ENCODE results near the gene IL6R. TPM values are rescaled to one million over a fixed set of nuclear protein-coding genes. Genes with fewer than 3 reads are reported as not detected.
A peak's percentile ranks its signal among the peaks of the same experiment; 100 is the strongest.

Gene IL6R
- total and polyA plus RNA-seq, 4 donors = 18.8 to 67.6 (median 35.3) TPM

DNA sequence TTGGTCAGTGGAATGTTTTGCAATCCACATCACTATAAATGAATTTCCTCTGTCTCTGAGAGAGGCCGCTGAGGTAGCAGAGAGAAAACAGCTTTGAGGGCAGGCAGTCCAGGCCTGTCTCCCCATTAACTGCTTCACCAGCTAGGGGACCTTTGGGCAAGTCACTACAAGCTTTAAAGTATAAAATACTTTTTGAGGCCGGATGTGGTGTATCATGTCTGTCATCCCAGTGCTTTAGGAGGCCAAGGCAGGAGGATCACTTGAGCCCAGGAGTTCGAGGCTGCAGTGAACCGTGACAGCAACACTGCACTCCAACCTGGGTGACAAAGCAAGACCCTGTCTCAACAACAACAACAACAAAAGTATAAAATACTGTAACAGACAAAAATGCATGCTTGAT, 6.4 kb downstream of the IL6R start:
- no peak for DNase-seq (ENCODE audit: low spot score)
- H3K4me1 ChIP-seq (ENCODE audit: control insufficient read depth in 4 of 4, insufficient read depth in 4 of 4, low read length in 3 of 4) = peaks cover 13 to 81% (median 56%) of the 10 kb centered on the region in 4 donors
- 81% methylated on average over 4 of the region's 4 CpGs for WGBS

GRCh38 chr1:154413177-154413783, 8.1 kb downstream of the IL6R start:
- WGBS = 59% methylated on average over 7 of the region's 7 CpGs
- Histone ChIP-seq H3K9ac (ENCODE audit: low read depth in 1 of 2, low read length in 2 of 2) (no peak overlapping the region), H3K9me3 (ENCODE audit: control insufficient read depth in 4 of 4, low read length in 3 of 4) (no peaks in the 10 kb centered on the region), H3K36me3 (ENCODE audit: control insufficient read depth in 4 of 4, insufficient read depth in 3 of 4, low read depth in 1 of 4, low read length in 3 of 4) (no peaks in the 10 kb centered on the region), H3K27me3 (ENCODE audit: control insufficient read depth in 4 of 4, insufficient read depth in 4 of 4, low read length in 3 of 4) (no peaks in the 10 kb centered on the region), H3K4me3 (ENCODE audit: low read depth in 1 of 3, low read length in 3 of 3) (no peak overlapping the region), H3K27ac (ENCODE audit: low read depth in 1 of 2, low read length in 2 of 2) (peak overlapping the region; percentile 70 to 77), H3K4me1 (ENCODE audit: control insufficient read depth in 4 of 4, insufficient read depth in 4 of 4, low read length in 3 of 4) (peaks cover 14 to 82% (median 61%) of the 10 kb centered on the region in 4 donors)
- no peak for DNase-seq (ENCODE audit: low spot score)
- no peak for TF ChIP-seq NR2F2 (IDR thresholded peaks at IDR 0.05)
- TF ChIP-seq HNF4G (IDR thresholded peaks at IDR 0.05) = no peak
- TF ChIP-seq, protein P1, sequence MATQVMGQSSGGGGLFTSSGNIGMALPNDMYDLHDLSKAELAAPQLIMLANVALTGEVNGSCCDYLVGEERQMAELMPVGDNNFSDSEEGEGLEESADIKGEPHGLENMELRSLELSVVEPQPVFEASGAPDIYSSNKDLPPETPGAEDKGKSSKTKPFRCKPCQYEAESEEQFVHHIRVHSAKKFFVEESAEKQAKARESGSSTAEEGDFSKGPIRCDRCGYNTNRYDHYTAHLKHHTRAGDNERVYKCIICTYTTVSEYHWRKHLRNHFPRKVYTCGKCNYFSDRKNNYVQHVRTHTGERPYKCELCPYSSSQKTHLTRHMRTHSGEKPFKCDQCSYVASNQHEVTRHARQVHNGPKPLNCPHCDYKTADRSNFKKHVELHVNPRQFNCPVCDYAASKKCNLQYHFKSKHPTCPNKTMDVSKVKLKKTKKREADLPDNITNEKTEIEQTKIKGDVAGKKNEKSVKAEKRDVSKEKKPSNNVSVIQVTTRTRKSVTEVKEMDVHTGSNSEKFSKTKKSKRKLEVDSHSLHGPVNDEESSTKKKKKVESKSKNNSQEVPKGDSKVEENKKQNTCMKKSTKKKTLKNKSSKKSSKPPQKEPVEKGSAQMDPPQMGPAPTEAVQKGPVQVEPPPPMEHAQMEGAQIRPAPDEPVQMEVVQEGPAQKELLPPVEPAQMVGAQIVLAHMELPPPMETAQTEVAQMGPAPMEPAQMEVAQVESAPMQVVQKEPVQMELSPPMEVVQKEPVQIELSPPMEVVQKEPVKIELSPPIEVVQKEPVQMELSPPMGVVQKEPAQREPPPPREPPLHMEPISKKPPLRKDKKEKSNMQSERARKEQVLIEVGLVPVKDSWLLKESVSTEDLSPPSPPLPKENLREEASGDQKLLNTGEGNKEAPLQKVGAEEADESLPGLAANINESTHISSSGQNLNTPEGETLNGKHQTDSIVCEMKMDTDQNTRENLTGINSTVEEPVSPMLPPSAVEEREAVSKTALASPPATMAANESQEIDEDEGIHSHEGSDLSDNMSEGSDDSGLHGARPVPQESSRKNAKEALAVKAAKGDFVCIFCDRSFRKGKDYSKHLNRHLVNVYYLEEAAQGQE (IDR thresholded peaks at IDR 0.05) = no peak
- TF ChIP-seq SP1 (IDR thresholded peaks at IDR 0.05) = no peak
- TF ChIP-seq GABPA (IDR thresholded peaks at IDR 0.05 in 1 of 2, conservative IDR thresholded peaks at IDR 0.05 in 1 of 2) = no peak
- TF ChIP-seq, protein P2, sequence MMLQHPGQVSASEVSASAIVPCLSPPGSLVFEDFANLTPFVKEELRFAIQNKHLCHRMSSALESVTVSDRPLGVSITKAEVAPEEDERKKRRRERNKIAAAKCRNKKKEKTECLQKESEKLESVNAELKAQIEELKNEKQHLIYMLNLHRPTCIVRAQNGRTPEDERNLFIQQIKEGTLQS (IDR thresholded peaks at IDR 0.05) = no peak
- TF ChIP-seq FOXA1 (IDR thresholded peaks at IDR 0.05) = no peak
- no peak for TF ChIP-seq EGR1 (IDR thresholded peaks at IDR 0.05; ENCODE audit: low read depth in 2 of 2)
- TF ChIP-seq, protein P3, sequence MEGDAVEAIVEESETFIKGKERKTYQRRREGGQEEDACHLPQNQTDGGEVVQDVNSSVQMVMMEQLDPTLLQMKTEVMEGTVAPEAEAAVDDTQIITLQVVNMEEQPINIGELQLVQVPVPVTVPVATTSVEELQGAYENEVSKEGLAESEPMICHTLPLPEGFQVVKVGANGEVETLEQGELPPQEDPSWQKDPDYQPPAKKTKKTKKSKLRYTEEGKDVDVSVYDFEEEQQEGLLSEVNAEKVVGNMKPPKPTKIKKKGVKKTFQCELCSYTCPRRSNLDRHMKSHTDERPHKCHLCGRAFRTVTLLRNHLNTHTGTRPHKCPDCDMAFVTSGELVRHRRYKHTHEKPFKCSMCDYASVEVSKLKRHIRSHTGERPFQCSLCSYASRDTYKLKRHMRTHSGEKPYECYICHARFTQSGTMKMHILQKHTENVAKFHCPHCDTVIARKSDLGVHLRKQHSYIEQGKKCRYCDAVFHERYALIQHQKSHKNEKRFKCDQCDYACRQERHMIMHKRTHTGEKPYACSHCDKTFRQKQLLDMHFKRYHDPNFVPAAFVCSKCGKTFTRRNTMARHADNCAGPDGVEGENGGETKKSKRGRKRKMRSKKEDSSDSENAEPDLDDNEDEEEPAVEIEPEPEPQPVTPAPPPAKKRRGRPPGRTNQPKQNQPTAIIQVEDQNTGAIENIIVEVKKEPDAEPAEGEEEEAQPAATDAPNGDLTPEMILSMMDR (IDR thresholded peaks at IDR 0.05; ENCODE audit: low read depth, low read length, missing input control) = no peak
- no peak for TF ChIP-seq MAX (IDR thresholded peaks at IDR 0.05)

More for the DNA sequence above, 6.4 kb downstream of the IL6R start:
- Histone ChIP-seq H3K9ac (ENCODE audit: low read depth in 1 of 2, low read length in 2 of 2) (no peak overlapping the region), H3K27ac (ENCODE audit: low read depth in 1 of 2, low read length in 2 of 2) (peak overlapping the region; percentile 99 to 100), H3K4me3 (ENCODE audit: low read depth in 1 of 3, low read length in 3 of 3) (no peak overlapping the region), H3K27me3 (ENCODE audit: control insufficient read depth in 4 of 4, insufficient read depth in 4 of 4, low read length in 3 of 4) (no peaks in the 10 kb centered on the region), H3K9me3 (ENCODE audit: control insufficient read depth in 4 of 4, low read length in 3 of 4) (no peaks in the 10 kb centered on the region), H3K36me3 (ENCODE audit: control insufficient read depth in 4 of 4, insufficient read depth in 3 of 4, low read depth in 1 of 4, low read length in 3 of 4) (no peaks in the 10 kb centered on the region)
- TF ChIP-seq, protein P1 (IDR thresholded peaks at IDR 0.05) = no peak
- no peak for TF ChIP-seq MAX (IDR thresholded peaks at IDR 0.05)
- no peak for TF ChIP-seq TAF1 (conservative IDR thresholded peaks at IDR 0.05)
- TF ChIP-seq, protein P2 (IDR thresholded peaks at IDR 0.05) = no peak
- no peak for TF ChIP-seq NR2F2 (IDR thresholded peaks at IDR 0.05)
- TF ChIP-seq HNF4A (conservative IDR thresholded peaks at IDR 0.05) = no peak
- no peak for TF ChIP-seq JUND (IDR thresholded peaks at IDR 0.05)
- TF ChIP-seq RAD21 (IDR thresholded peaks at IDR 0.05) = no peak
- TF ChIP-seq, protein P3 (IDR thresholded peaks at IDR 0.05; ENCODE audit: low read depth, low read length, missing input control) = no peak
- no peak for TF ChIP-seq SP1 (IDR thresholded peaks at IDR 0.05)
- TF ChIP-seq FOXA1 (IDR thresholded peaks at IDR 0.05) = no peak
- no peak for TF ChIP-seq YY1 (IDR thresholded peaks at IDR 0.05)

Measured in liver (tissue), 9 donors.